ENCODE data around the gene DICER1. TPM values are rescaled to one million over a fixed set of nuclear protein-coding genes. Genes with fewer than 3 reads are reported as not detected.

DICER1 gene
- total RNA-seq, 1 donor from 2014 or later = 104 TPM

- Mint-ChIP-seq H3K27me3 (ENCODE audit: low read depth) (no peaks in the 10 kb centered on the region), H3K4me1 (no peaks in the 10 kb centered on the region), H3K9me3 (no peaks in the 10 kb centered on the region), H3K36me3 (ENCODE audit: low read depth) (no peaks in the 10 kb centered on the region), H3K27ac (ENCODE audit: unreplicated experiment) (no peak overlapping the region), H3K4me3 (no peak overlapping the region)
- DNase-seq (ENCODE audit: low read depth, low spot score) = no peak
- TF ChIP-seq, protein P1, sequence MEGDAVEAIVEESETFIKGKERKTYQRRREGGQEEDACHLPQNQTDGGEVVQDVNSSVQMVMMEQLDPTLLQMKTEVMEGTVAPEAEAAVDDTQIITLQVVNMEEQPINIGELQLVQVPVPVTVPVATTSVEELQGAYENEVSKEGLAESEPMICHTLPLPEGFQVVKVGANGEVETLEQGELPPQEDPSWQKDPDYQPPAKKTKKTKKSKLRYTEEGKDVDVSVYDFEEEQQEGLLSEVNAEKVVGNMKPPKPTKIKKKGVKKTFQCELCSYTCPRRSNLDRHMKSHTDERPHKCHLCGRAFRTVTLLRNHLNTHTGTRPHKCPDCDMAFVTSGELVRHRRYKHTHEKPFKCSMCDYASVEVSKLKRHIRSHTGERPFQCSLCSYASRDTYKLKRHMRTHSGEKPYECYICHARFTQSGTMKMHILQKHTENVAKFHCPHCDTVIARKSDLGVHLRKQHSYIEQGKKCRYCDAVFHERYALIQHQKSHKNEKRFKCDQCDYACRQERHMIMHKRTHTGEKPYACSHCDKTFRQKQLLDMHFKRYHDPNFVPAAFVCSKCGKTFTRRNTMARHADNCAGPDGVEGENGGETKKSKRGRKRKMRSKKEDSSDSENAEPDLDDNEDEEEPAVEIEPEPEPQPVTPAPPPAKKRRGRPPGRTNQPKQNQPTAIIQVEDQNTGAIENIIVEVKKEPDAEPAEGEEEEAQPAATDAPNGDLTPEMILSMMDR (conservative IDR thresholded peaks at IDR 0.05) = no peak
These were observed 92.6 kb downstream of the DICER1 start for GRCh38 chr14:95064734-95065133.

GRCh38 chr14:95064256-95064655, 93.1 kb downstream of the DICER1 start:
- Mint-ChIP-seq H3K4me1 (no peaks in the 10 kb centered on the region), H3K27me3 (ENCODE audit: low read depth) (no peaks in the 10 kb centered on the region), H3K27ac (ENCODE audit: unreplicated experiment) (no peak overlapping the region), H3K4me3 (no peak overlapping the region), H3K36me3 (ENCODE audit: low read depth) (no peaks in the 10 kb centered on the region), H3K9me3 (no peaks in the 10 kb centered on the region)
- no peak for DNase-seq (ENCODE audit: low read depth, low spot score)
- TF ChIP-seq, protein P1 (conservative IDR thresholded peaks at IDR 0.05) = no peak

- TF ChIP-seq, protein P1 (conservative IDR thresholded peaks at IDR 0.05) = no peak
- DNase-seq (ENCODE audit: low read depth, low spot score) = no peak
- Mint-ChIP-seq H3K27me3 (ENCODE audit: low read depth) (no peaks in the 10 kb centered on the region), H3K36me3 (ENCODE audit: low read depth) (no peaks in the 10 kb centered on the region), H3K4me3 (no peak overlapping the region), H3K4me1 (no peaks in the 10 kb centered on the region), H3K27ac (ENCODE audit: unreplicated experiment) (no peak overlapping the region), H3K9me3 (no peaks in the 10 kb centered on the region)
These were observed 93.9 kb downstream of the DICER1 start for GRCh38 chr14:95063391-95063790.

- Mint-ChIP-seq H3K4me3 (no peak overlapping the region), H3K27me3 (ENCODE audit: low read depth) (no peaks in the 10 kb centered on the region), H3K36me3 (ENCODE audit: low read depth) (no peaks in the 10 kb centered on the region), H3K9me3 (no peaks in the 10 kb centered on the region), H3K4me1 (no peaks in the 10 kb centered on the region), H3K27ac (ENCODE audit: unreplicated experiment) (no peak overlapping the region)
- TF ChIP-seq, protein P1 (conservative IDR thresholded peaks at IDR 0.05) = no peak
- DNase-seq (ENCODE audit: low read depth, low spot score) = no peak
These were observed 94.4 kb downstream of the DICER1 start for GRCh38 chr14:95062946-95063345.

DNA sequence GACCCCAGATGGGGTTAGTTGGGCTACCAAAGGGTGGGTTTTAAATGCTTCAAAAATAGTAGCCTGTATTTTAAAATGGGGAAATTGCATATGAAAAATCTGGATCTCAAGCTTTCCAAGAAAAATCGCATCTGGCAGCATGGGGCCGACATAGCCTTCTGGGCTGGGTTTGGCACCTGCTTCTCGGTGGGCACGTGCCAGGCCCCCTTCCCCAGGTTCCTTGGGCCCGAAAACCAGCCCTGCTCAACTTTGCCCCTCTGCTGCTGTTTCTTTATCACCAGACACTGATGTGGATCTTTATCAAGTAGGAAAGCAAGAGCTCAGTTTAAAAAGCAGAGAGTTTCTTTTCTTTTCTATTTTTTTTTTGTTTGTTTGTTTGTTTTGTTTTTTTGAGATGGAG, 95.1 kb downstream of the DICER1 start:
- Mint-ChIP-seq H3K4me3 (no peak overlapping the region), H3K27ac (ENCODE audit: unreplicated experiment) (no peak overlapping the region), H3K27me3 (ENCODE audit: low read depth) (no peaks in the 10 kb centered on the region), H3K36me3 (ENCODE audit: low read depth) (no peaks in the 10 kb centered on the region), H3K4me1 (no peaks in the 10 kb centered on the region), H3K9me3 (no peaks in the 10 kb centered on the region)
- DNase-seq (ENCODE audit: low read depth, low spot score) = no peak
- TF ChIP-seq, protein P1 (conservative IDR thresholded peaks at IDR 0.05) = no peak

Measured in neural crest cell (in vitro differentiated cells).